Urinary bladder (tissue), 4 donors: ENCODE results near the gene ZNF8. TPM values are rescaled to one million over a fixed set of nuclear protein-coding genes. Genes with fewer than 3 reads are reported as not detected.
"Not testable (repeated sequence)": the region's sequence is repeated elsewhere in the genome, so short reads cannot be mapped to it uniquely, and the experiment has no call there.

ENCODE experiments used
- DNase-seq: peaks from one replicate; pipeline ENCODE4 v3.0.0-alpha.2; 2015; ENCODE audit errors: extremely low spot score
- H3K27ac ChIP-seq: one replicate; pipeline ENCODE4 v1.5.1; 2013; ENCODE audit warnings: low read depth, mild to moderate bottlenecking, moderate library complexity
- H3K36me3 ChIP-seq: one replicate; pipeline ENCODE4 v1.6.1; 2013; ENCODE audit warnings: mild to moderate bottlenecking, moderate library complexity; ENCODE audit not compliant: insufficient read depth
- H3K4me1 ChIP-seq: one replicate; pipeline ENCODE4 v1.6.1; 2013; ENCODE audit warnings: mild to moderate bottlenecking, moderate library complexity; ENCODE audit not compliant: insufficient read depth
- H3K4me3 ChIP-seq: one replicate; pipeline ENCODE4 v1.5.1; 2013; ENCODE audit warnings: low read depth, low read length
- WGBS: extraction: QIAGEN DNeasy Blood & Tissue Kit; methylation state at CpG from one replicate; pipeline ENCODE4 v1.1.7; 2013; 5-methylcytosine and 5-hydroxymethylcytosine counted together
- polyA plus RNA-seq: library from polyadenylated mRNA; stranded (reverse); fragments of 200-250 nt; gene quantifications from one replicate; pipeline ENCODE4 v1.2.3, GENCODE V29; 2013
- total RNA-seq: library from RNA; depleted of rRNA; stranded (reverse); fragments of >200 nt; gene quantifications from one replicate; pipeline ENCODE4 v1.2.3, GENCODE V29; 2014
- donor health status: healthy with polysubstance abuse.
- donor health status: healthy.

The ZNF8 gene
- 7.8 TPM for total RNA-seq
- polyA plus RNA-seq, result 1.8 TPM

DNA sequence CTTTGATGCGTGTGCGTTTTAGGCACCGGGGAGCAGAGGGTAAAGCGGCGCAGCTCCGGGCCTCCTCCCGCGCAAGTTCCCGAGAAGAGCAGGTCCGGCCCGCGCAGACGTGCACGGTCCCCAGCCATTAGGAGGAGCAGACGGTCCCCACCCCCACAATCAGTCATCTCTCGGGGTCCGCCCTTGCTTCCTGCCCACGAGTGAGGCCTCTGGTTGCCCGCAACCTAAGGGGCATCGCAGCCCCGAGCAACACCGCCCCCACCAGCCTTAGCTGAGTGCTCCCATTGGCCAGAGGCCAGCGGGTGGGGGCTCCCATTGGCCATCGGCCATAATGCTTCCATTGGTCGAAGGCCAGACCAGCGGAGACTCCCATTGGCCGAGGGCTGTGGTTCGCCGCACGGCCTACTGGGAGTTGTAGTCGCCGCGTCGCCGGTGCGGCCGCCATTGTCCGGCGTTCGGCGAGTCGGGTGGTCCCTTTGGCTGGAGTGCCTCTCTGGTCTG, at the start of gene ZNF8:
TSS of gene ZNF8 (plus strand) at position 415 of the 501 bp plus-strand sequence. CDS start 127 bp downstream, outside the sequence.
- H3K4me1 ChIP-seq, result peaks cover 2% of the 10 kb centered on the region
- peak within 1 kb of the TSS; percentile 79 for H3K27ac ChIP-seq
- H3K36me3 ChIP-seq, result no peaks in the 10 kb centered on the region
- H3K4me3 ChIP-seq, result peak within 1 kb of the TSS; percentile 74
- under 1% methylated on average over 42 of the region's 42 CpGs for WGBS
- peak; percentile 91 for DNase-seq

DNA sequence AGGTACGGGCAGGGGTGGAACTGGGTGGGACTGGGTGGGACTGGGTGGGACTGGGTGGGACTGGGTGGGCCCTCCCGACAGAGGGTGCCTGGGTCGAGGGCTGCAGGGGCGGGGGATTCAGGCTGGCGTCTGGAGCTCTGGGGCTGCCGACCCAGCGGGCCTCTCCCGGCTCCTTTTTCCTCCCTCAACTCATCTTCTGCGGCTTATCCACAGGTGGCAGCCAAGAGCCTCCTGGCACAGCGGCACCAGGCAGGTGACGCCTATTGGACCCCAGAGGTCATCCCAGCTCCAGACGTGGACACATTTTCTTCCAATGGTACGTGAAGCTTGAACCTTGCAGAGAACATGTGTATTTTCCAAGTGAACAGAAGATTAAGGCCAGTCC, 49.5 kb upstream of the ZNF8 start:
- Histone ChIP-seq H3K36me3 (no peaks in the 10 kb centered on the region), H3K27ac (no peak overlapping the region), H3K4me3 (peak overlapping the region; percentile 71), H3K4me1 (no peaks in the 10 kb centered on the region)
- 9% methylated on average over 13 of the region's 13 CpGs for WGBS
- no peak for DNase-seq

- Histone ChIP-seq H3K4me3 (no peak overlapping the region), H3K27ac (no peak overlapping the region), H3K4me1 (no peaks in the 10 kb centered on the region), H3K36me3 (peaks cover 6% of the 10 kb centered on the region)
- DNase-seq, result no peak
- 96% methylated on average over 10 of the region's 10 CpGs for WGBS
These were observed 41.4 kb upstream of the ZNF8 start for GRCh38 chr19:58237324-58237723.

DNA sequence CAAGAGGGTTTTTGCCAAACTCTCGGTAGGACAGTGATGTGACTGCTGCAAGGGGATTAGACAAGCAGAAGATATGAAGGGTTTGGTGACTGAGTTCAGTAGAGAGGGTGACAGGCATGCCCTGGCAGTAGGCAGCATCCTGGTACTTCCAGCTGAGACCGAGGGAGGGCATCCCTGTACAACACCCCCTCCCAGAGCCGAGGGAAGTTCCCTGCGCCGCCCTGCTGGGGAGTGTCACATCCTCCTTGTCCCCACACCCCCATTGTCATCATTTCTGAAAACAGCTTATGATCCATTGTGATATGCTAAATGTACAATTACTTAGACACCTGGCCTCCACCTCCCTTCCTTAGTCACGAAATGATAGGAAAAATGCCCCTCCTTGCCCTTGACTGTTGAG, 35.4 kb upstream of the ZNF8 start:
- DNase-seq, result no peak
- WGBS, result 97% methylated on average over 6 of the region's 6 CpGs
- Histone ChIP-seq H3K27ac (no peak overlapping the region), H3K4me1 (no peaks in the 10 kb centered on the region), H3K36me3 (peaks cover 21% of the 10 kb centered on the region), H3K4me3 (no peak overlapping the region)

GRCh38 chr19:58248886-58249285, 29.9 kb upstream of the ZNF8 start:
- Histone ChIP-seq H3K4me1 (no peaks in the 10 kb centered on the region), H3K36me3 (peaks cover 28% of the 10 kb centered on the region), H3K4me3 (no peak overlapping the region), H3K27ac (no peak overlapping the region)
- no peak for DNase-seq
- 97% methylated on average over 3 of the region's 3 CpGs for WGBS

- no peaks in the 10 kb centered on the region for H3K4me1 ChIP-seq
- no peak for DNase-seq
- WGBS, result over 99% methylated on average over 2 of the region's 2 CpGs
- H3K36me3 ChIP-seq, result peaks cover 18% of the 10 kb centered on the region
- H3K27ac ChIP-seq, result no peak overlapping the region
- H3K4me3 ChIP-seq, result no peak overlapping the region
These were observed 26.6 kb upstream of the ZNF8 start for GRCh38 chr19:58252102-58252685.

DNA sequence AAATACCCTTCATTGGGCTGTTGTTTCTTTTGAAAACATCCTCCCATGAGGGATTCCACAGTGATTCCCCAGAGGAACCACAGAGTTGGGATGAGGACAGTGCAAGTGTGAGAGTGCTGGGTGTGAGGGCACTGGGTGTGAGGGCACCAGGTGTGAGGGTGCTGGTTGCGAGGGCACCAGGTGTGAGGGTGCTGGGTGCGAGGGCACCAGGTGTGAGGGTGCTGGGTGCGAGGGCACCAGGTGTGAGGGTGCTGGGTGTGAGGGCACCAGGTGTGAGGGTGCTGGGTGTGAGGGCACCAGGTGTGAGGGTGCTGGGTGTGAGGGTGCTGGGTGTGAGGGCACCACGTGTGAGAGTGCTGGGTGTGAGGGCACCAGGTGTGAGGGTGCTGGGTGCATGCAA, 20.5 kb upstream of the ZNF8 start:
- not testable (repeated sequence) for H3K4me1 ChIP-seq, DNase-seq, H3K4me3 ChIP-seq, H3K27ac ChIP-seq
- peaks cover 11% of the 10 kb centered on the region for H3K36me3 ChIP-seq
- 97% methylated on average over 4 of the region's 4 CpGs for WGBS

GRCh38 chr19:58261600-58261967, 17.2 kb upstream of the ZNF8 start:
- H3K4me3 ChIP-seq, result no peak overlapping the region
- no peak overlapping the region for H3K27ac ChIP-seq
- DNase-seq, result no peak
- 97% methylated on average over 3 of the region's 3 CpGs for WGBS
- H3K36me3 ChIP-seq, result peaks cover 2% of the 10 kb centered on the region
- no peaks in the 10 kb centered on the region for H3K4me1 ChIP-seq

DNA sequence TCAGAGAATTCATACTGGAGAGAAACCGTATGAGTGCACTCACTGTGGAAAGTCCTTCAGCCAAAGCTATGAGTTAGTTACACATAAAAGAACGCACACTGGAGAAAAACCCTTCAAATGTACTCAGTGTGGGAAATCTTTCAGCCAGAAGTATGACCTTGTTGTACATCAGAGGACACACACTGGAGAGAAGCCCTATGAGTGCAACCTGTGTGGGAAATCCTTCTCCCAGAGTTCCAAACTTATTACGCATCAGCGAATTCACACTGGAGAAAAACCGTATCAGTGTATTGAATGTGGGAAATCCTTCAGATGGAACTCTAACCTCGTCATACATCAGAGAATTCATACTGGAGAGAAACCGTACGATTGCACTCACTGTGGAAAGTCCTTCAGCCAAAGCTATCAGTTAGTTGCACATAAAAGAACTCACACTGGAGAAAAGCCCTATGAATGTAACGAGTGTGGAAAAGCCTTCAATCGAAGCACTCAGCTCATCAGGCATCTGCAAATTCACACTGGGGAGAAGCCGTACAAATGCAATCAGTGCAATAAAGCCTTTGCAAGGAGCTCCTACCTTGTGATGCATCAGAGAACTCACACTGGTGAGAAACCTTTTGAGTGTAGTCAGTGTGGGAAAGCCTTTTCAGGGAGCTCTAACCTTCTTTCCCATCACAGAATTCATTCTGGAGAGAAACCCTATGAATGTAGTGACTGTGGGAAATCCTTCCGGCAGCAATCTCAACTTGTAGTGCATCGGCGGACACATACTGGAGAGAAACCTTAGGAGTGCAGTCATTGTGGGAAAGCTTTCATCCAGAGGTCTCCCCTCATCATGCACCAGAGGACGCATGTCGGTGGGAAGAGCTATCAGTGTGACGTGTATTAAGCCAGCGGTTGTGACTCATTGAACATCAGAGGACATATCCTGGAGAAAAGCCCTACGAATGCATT, 16.5 kb upstream of the ZNF8 start:
- DNase-seq, result no peak
- 98% methylated on average over 19 of the region's 19 CpGs for WGBS
- Histone ChIP-seq H3K36me3 (peaks cover 2% of the 10 kb centered on the region), H3K4me1 (no peaks in the 10 kb centered on the region), H3K27ac (no peak overlapping the region), H3K4me3 (no peak overlapping the region)

GRCh38 chr19:58262922-58263296, 15.8 kb upstream of the ZNF8 start:
- Histone ChIP-seq H3K4me3 (no peak overlapping the region), H3K27ac (no peak overlapping the region), H3K4me1 (no peaks in the 10 kb centered on the region), H3K36me3 (peaks cover 2% of the 10 kb centered on the region)
- no peak for DNase-seq
- 98% methylated on average over 7 of the region's 7 CpGs for WGBS

GRCh38 chr19:58265100-58265499, 13.7 kb upstream of the ZNF8 start:
- no peak for DNase-seq
- no peak overlapping the region for H3K27ac ChIP-seq
- H3K4me1 ChIP-seq, result no peaks in the 10 kb centered on the region
- no peak overlapping the region for H3K4me3 ChIP-seq
- H3K36me3 ChIP-seq, result no peaks in the 10 kb centered on the region
- WGBS, result 98% methylated on average over 3 of the region's 3 CpGs

DNA sequence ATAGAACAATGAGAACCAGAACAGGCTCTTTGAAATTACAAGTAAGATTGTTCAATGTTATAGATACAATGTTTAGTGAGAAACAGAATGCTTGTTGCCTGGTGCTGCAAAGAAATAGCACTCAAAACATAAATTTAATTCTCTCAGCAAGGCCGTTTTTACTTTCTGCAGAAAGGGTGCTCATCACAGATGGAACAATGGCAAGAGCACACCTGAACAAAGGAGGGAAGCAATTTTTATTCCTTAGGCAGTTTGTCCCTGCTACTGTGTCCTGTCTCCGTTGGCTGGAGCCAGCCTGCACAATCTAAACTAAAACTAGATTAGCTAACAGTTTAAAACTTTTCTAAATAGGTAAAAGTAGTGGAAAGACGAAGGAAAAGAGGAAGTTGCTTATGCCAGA, 10.4 kb upstream of the ZNF8 start:
- H3K4me1 ChIP-seq, result no peaks in the 10 kb centered on the region
- H3K4me3 ChIP-seq, result no peak overlapping the region
- no peak for DNase-seq
- 97% methylated on average over 3 of the region's 3 CpGs for WGBS
- peaks cover 4% of the 10 kb centered on the region for H3K36me3 ChIP-seq
- no peak overlapping the region for H3K27ac ChIP-seq

DNA sequence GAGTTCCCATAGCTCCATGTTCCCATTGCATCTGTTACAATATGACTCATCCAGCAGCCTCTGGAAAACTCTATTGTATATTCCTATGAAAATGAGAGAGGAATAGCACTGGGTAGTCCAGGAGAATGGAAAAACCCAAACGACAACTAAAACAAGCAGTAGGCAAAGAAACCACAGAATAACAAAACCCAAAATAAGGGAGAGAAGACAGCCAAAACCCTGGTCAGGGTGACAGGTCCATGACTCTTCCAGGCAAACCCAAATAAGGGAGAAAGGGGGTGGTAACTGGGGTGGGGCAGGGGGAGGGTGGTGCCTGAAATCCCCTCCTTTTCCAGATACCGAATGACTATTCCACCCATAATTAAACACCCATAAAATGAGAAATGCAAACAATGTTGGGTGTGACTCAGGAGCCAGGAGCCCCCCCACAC, 4.0 kb upstream of the ZNF8 start:
- DNase-seq, result no peak
- WGBS, result 83% methylated on average over 2 of the region's 2 CpGs
- H3K27ac ChIP-seq, result no peak overlapping the region
- H3K4me3 ChIP-seq, result no peak overlapping the region
- H3K4me1 ChIP-seq, result peaks cover 2% of the 10 kb centered on the region
- peaks cover 4% of the 10 kb centered on the region for H3K36me3 ChIP-seq

- DNase-seq, result no peak
- Histone ChIP-seq H3K4me1 (peaks cover 2% of the 10 kb centered on the region), H3K4me3 (no peak overlapping the region), H3K27ac (no peak overlapping the region), H3K36me3 (peaks cover 4% of the 10 kb centered on the region)
- 96% methylated on average over 3 of the region's 3 CpGs for WGBS
These were observed 3.2 kb upstream of the ZNF8 start for GRCh38 chr19:58275564-58275963.
